ENCODE measurements around the gene NAGS.
"Not testable (repeated sequence)": the region's sequence is repeated elsewhere in the genome, so short reads cannot be mapped to it uniquely, and the experiment has no call there.

Gene NAGS

GRCh38 chr17:44006598-44007345 is 2.4 kb downstream of the NAGS start:
- DNase-seq (ENCODE audit: low read depth), result peak; percentile 88

- DNase-seq (ENCODE audit: low read depth), result no peak
Observed at GRCh38 chr17:44007346-44008204, 3.2 kb downstream of the NAGS start.

- DNase-seq (ENCODE audit: low read depth), result no peak
Observed at GRCh38 chr17:44008205-44008909, 3.9 kb downstream of the NAGS start.

- no peak for DNase-seq (ENCODE audit: low read depth)
Observed at GRCh38 chr17:44010966-44011647, 6.7 kb downstream of the NAGS start.

- DNase-seq (ENCODE audit: low read depth), result no peak
Observed at GRCh38 chr17:44011876-44012275, 7.5 kb downstream of the NAGS start.

- no peak for DNase-seq (ENCODE audit: low read depth)
Observed at GRCh38 chr17:44012391-44012790, 8.0 kb downstream of the NAGS start.

- DNase-seq (ENCODE audit: low read depth), result no peak
Observed at GRCh38 chr17:44012874-44013273, 8.5 kb downstream of the NAGS start.

GRCh38 chr17:44014133-44014436 is 9.7 kb downstream of the NAGS start:
- no peak for DNase-seq (ENCODE audit: low read depth)

GRCh38 chr17:44014437-44015172 is 10.2 kb downstream of the NAGS start, which contains the start of gene TMEM101:
Gene TMEM101 (minus strand): TSS chr17:44014963. CDS start chr17:44014952, 11 bp downstream.
- peak; percentile 84 for DNase-seq (ENCODE audit: low read depth)

- DNase-seq (ENCODE audit: low read depth), result not testable (repeated sequence)
Observed at GRCh38 chr17:44021227-44021626, 16.8 kb downstream of the NAGS start.

GRCh38 chr17:44022246-44022645 is 17.8 kb downstream of the NAGS start:
- no peak for DNase-seq (ENCODE audit: low read depth)

- no peak for DNase-seq (ENCODE audit: low read depth)
Observed at GRCh38 chr17:44023545-44024270, 19.3 kb downstream of the NAGS start.

GRCh38 chr17:44024271-44024663 is 19.8 kb downstream of the NAGS start:
- no peak for DNase-seq (ENCODE audit: low read depth)

GRCh38 chr17:44024853-44025252 is 20.4 kb downstream of the NAGS start:
- no peak for DNase-seq (ENCODE audit: low read depth)

GRCh38 chr17:44029736-44030135 is 25.3 kb downstream of the NAGS start:
- no peak for DNase-seq (ENCODE audit: low read depth)

GRCh38 chr17:44030482-44030881 is 26.1 kb downstream of the NAGS start:
- no peak for DNase-seq (ENCODE audit: low read depth)

- DNase-seq (ENCODE audit: low read depth), result no peak
Observed at GRCh38 chr17:44033861-44034408, 29.5 kb downstream of the NAGS start.

GRCh38 chr17:44034688-44035087 is 30.3 kb downstream of the NAGS start:
- not testable (repeated sequence) for DNase-seq (ENCODE audit: low read depth)

GRCh38 chr17:44037471-44037870 is 33.0 kb downstream of the NAGS start:
- no peak for DNase-seq (ENCODE audit: low read depth)

- no peak for DNase-seq (ENCODE audit: low read depth)
Observed at GRCh38 chr17:44038604-44039011, 34.2 kb downstream of the NAGS start.
